ENCODE data around the gene RALA.
"Not testable (repeated sequence)": the region's sequence is repeated elsewhere in the genome, so short reads cannot be mapped to it uniquely, and the experiment has no call there.

RALA gene

DNA sequence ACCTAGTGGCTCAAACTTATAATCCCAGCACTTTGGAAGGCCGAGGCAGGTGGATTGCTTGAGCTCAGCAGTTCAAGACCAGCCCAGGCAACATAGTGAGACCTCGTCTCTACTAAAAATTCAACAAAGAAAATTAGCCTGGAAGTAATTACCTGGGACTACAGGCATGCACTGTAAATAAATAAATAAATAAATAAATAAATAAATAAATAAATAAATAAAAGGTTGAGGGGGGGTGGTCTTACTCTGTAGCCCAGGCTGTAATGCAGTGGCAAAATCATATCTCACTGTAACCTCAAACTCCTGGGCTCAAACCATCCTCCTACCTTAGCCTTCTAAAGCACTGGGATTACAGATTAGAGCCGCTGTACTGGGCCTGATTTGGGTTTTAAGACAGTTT, 50.5 kb downstream of the RALA start:
- DNase-seq (ENCODE audit: extremely low read depth, low read depth), result no peak
- TF ChIP-seq, protein P1, sequence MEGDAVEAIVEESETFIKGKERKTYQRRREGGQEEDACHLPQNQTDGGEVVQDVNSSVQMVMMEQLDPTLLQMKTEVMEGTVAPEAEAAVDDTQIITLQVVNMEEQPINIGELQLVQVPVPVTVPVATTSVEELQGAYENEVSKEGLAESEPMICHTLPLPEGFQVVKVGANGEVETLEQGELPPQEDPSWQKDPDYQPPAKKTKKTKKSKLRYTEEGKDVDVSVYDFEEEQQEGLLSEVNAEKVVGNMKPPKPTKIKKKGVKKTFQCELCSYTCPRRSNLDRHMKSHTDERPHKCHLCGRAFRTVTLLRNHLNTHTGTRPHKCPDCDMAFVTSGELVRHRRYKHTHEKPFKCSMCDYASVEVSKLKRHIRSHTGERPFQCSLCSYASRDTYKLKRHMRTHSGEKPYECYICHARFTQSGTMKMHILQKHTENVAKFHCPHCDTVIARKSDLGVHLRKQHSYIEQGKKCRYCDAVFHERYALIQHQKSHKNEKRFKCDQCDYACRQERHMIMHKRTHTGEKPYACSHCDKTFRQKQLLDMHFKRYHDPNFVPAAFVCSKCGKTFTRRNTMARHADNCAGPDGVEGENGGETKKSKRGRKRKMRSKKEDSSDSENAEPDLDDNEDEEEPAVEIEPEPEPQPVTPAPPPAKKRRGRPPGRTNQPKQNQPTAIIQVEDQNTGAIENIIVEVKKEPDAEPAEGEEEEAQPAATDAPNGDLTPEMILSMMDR (IDR thresholded peaks at IDR 0.05; ENCODE audit: low read depth, low read length, missing control alignments), result no peak
- H3K4me3 ChIP-seq (replicated peaks; ENCODE audit: low read depth, low read length), result no peak overlapping the region

DNA sequence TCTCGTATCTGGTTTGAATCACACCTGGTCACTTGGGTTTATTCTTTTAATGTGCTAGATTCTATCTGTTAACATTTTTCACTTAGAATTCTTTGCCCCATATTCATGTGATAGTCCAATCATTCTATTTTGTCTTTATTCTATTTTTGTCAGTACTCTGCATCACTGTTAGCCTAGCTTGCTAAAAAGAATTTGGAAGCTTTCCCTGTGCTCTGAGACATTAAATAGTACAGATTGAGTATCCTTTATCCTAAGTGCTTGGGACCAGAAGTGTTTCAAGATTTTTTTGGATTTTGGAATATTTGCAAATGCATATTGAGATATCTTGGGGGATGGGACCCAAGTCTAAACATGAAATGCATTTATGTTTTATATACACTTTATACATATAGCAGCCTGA, 51.0 kb downstream of the RALA start:
- H3K4me3 ChIP-seq (replicated peaks; ENCODE audit: low read depth, low read length), result no peak overlapping the region
- TF ChIP-seq, protein P1 (IDR thresholded peaks at IDR 0.05; ENCODE audit: low read depth, low read length, missing control alignments), result no peak
- no peak for DNase-seq (ENCODE audit: extremely low read depth, low read depth)

DNA sequence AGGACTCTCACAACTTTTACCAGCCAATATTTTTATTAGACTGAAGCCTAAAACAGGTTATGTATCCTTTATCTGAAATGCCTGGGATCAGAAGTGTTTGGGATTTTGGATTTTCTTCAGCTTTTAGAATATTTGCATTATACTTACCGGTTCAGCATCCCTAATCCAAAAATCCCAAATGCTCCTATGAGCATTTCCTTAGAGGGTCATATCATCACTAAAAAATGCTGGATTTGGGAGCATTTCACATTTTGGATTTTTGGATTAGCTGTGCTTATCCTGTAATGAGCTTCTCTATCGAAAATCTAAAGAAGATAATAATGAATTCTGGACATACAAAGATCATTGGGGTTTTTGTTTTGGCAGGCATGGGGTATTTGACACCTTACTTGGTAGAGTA, 53.0 kb downstream of the RALA start:
- no peak overlapping the region for H3K4me3 ChIP-seq (replicated peaks; ENCODE audit: low read depth, low read length)
- TF ChIP-seq, protein P1 (IDR thresholded peaks at IDR 0.05; ENCODE audit: low read depth, low read length, missing control alignments), result no peak
- no peak for DNase-seq (ENCODE audit: extremely low read depth, low read depth)

DNA sequence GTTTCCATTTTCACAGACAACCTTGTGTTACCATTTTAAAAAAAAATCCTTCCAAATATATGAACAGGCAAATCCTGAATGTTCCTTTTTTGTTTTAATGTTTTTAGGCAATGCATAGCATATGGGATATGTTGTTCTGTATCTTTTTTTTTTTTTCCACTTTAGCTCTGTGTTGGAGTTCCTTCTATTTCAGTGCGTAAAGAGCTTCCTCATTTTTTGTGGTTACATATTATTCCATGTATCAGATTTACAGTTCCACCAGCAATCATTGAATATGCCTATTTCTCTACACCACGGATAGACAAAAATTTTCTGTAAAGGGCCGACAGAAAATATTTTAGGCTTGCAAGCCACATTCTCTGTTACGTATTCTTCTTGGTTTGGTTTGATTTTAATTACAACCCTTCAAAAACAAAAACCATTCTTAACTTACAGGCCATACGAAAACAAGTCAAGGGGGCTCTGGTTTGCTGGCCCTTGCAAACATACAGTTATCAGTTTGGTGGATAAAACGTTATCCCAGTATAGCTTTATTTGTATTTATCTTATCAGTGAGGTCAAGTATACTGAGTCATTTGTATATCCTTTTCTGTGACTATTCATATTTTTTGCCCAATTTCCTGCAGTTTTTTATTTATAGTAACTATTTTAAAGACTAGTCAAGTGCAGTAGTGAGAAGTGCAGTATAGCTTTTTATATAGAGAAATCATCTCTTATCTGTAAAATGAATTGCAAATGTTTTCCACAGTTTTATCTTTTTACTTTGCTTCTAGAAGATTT, 55.7 kb downstream of the RALA start:
- no peak for DNase-seq (ENCODE audit: extremely low read depth, low read depth)
- TF ChIP-seq, protein P1 (IDR thresholded peaks at IDR 0.05; ENCODE audit: low read depth, low read length, missing control alignments), result no peak
- no peak overlapping the region for H3K4me3 ChIP-seq (replicated peaks; ENCODE audit: low read depth, low read length)

DNA sequence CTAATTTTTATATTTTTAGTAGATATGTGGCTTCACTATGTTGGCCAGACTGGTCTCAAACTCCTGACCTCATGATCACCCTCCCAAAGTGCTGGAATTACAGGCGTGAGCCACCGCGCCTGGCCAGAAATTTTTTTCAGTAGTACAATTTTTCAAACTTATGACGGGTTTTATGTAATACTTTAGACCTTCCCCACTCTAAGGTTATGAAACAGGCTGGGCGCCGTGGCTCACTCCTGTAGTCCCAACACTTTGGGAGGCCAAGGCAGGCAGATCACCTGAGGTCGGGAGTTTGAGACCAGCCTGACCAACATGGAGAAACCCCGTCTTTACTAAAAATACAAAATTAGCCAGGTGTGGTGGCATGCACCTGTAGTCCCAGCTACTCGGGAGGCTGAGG, 56.5 kb downstream of the RALA start:
- DNase-seq (ENCODE audit: extremely low read depth, low read depth); H3K4me3 ChIP-seq (replicated peaks; ENCODE audit: low read depth, low read length): not testable (repeated sequence)

DNA sequence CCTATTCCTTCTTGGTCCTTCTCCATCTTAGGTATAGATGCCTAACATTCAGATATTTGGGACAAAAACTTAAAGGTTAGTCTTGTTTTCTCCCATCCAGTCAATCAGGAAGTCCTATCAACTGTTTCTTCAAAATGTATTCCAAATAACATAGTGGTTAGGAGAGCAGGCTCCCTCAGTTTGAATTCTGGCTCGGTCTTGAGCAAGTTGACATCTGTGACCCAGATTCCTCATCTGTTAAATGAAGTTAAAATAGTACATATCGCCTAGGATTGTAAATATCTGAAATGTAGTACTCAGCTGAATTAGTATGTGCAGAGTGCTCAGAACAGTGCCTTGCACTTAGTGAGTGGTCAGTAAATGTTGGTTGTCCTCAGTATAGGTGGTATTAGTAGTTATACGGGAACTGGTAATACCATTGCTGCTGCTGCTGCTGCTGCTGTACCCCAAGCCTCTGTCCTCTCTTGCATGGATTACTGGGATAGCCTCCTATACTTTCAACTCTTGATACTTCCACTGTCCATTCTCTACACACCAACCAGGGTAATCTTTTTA, 58.6 kb downstream of the RALA start:
- TF ChIP-seq, protein P1 (IDR thresholded peaks at IDR 0.05; ENCODE audit: low read depth, low read length, missing control alignments), result no peak

DNA sequence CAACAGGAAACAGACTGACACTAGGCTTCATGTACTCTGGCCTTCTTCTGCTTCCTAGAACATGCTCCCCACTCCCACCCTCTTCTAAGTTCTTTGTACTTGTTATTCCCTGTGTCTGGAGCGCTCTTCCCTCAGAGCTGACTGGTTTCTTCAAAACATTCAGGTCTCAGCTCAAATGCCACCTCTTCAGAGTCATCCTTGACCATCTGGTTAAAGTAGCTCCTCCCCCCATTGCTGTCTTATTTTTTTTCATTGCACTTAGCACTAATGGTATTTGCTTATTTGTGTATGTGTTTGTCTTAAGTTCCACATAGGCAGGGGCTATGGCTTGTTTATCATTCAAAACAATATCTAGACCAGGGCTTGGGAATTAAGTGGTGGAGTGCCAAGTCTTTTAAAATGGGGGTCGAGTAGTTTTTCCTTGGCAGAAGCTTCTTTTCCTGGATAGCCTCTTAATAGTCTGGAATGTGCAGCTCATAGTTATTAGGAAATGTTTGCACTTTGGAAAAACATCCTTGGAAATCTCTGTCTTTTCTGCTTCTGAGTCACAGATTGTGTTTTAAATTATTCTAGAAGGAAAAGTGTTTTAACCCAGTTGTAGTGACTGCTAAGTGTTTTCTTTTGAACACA, 60.0 kb downstream of the RALA start:
- TF ChIP-seq, protein P1 (IDR thresholded peaks at IDR 0.05; ENCODE audit: low read depth, low read length, missing control alignments), result no peak
- no peak overlapping the region for H3K4me3 ChIP-seq (replicated peaks; ENCODE audit: low read depth, low read length)
- no peak for DNase-seq (ENCODE audit: extremely low read depth, low read depth)

More for the DNA sequence above, 58.6 kb downstream of the RALA start:
- no peak for DNase-seq (ENCODE audit: extremely low read depth, low read depth)
- no peak overlapping the region for H3K4me3 ChIP-seq (replicated peaks; ENCODE audit: low read depth, low read length)

All from HFF-Myc (cell line).